ENCODE measurements around the gene FSTL3.
"Not testable (repeated sequence)": the region's sequence is repeated elsewhere in the genome, so short reads cannot be mapped to it uniquely, and the experiment has no call there.

Gene FSTL3
- 1.7 to 2.7 reads per million in 2 donors for total RNA-seq

DNA sequence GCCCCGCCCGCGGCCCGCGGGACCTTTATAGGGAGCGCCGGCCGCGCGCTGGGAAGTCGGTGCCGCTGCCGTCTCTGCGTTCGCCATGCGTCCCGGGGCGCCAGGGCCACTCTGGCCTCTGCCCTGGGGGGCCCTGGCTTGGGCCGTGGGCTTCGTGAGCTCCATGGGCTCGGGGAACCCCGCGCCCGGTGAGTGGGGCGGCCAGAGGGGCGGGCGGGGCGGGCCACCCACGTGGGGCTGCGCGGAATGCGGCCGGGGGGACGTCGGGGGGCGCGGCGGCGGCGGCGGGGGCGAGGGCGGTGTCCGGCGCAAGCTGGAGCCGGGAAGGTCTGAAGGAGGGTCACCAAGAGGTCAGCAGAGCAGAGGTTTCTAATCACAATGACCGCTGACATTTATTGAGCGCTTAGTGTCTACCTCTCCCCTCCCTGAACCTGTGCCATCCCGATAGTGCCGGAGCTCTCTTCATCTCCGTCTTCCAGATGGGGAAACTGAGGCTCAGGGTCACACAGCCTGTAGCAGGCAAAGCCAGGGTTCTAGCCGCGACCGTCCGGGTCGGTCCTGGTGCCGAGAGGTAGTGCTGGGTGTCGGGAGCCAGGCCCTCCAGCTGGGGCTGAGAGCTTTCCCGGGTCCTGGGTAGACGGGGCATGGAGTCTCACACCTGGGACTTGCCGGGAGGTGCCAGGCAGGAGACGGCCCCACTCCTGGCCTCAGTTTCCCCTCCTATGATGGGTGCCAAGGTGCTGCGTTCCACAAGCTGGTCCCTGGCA, at the start of gene FSTL3:
Gene FSTL3, plus strand, starts transcription at position 54 of the 767 bp plus-strand sequence. Its CDS starts 32 bp downstream, at position 86.
- no peak for DNase-seq

DNA sequence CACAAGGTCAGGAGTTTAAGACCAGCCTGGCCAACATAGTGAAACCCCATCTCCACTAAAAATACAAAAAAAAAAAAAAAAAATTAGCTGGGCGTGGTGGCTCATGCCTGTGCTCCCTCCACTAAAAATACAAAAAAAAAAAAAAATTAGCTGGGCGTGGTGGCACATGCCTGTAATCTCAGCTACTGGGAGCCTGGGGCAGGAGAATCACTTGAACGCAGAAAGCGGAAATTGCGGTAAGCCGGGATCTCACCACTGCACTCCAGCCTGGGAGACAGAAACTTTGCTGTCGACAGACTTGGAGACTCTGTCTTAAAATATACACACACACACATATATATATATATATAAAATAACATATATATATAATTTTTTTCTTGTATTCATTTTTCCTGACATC, 49.6 kb upstream of the FSTL3 start:
- not testable (repeated sequence) for DNase-seq

GRCh38 chr19:628168-628567, 48.0 kb upstream of the FSTL3 start:
- DNase-seq = no peak

DNA sequence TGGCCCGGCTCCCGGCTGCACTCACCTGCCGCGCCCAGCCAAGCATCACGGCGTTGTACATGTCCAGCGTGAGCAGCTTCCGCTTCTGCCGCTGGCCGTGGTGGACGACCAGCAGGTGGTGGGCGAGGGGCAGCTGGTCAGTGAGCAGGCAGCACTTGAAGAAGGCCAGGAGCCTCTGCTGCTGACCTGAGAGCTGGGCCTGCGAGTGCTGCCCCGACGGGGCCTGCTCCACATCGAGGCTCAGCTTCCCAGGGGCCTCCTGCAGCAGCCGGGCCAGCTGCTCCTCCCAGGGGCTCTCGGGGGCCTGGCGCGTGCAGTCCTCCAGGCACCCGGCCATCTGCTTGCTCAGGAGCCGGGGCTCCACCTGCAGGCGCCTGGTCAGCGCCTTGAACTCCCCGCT, 46.7 kb upstream of the FSTL3 start:
- not testable (repeated sequence) for DNase-seq

DNA sequence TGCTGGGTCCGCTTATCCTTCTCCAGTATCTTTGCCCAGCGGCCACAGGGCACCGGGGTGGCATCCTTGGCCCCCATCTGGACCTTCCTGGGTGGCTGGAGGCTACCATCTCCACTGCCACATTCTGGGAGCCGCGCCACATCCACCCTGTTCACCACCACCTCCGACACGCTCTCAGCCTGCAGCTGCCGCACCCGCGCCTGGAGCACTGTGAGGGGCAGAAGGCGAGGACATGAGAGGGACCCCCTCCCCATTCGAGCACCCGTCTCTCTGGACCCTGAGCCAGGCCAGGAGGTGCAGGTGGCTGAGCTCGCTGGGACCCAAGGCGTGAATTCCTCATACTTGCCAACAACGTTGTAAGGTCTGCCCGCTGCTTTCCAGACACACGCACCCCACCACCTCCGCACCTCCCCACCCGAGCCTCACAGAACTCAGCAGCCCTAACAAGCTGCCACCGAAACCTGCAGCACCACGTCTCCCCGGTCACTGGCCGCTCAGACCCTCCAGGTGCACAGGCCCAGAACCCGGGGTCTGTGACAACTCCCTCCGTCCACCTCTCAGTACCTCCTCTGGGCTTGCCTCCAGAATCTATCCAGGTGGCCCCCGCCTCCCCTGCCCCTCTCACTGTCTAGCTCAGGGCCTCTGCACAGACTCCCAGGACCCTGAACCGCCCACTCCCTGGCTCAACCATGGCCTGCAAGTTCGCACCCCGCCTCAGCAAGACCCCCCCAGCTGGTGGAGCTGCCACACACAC, 46.1 kb upstream of the FSTL3 start:
- no peak for DNase-seq

DNA sequence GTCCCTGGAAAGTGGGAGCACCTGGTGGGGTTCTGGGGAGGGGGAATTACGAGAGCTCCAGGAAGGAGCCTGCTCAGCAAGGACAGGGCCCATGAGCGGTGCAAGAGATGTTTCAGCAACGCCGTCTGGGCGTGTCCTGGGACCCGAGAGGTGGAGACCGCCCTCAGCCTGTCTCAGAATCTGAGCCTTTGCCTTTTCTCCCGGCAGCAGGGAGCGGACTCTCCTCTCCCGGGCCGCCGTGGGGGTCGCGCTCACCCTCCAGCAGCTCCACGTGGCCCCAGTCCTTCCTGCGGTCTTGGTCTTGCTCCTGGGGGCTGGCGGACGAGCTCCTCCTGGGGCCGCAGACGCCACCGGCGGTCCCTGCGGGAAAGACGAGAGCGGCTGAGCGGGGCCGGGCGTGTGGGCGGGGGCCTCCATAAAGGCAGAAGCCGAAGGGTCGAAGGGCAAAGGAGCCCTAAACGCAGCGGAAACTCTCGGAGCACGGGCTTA, 43.6 kb upstream of the FSTL3 start:
- DNase-seq = no peak

DNA sequence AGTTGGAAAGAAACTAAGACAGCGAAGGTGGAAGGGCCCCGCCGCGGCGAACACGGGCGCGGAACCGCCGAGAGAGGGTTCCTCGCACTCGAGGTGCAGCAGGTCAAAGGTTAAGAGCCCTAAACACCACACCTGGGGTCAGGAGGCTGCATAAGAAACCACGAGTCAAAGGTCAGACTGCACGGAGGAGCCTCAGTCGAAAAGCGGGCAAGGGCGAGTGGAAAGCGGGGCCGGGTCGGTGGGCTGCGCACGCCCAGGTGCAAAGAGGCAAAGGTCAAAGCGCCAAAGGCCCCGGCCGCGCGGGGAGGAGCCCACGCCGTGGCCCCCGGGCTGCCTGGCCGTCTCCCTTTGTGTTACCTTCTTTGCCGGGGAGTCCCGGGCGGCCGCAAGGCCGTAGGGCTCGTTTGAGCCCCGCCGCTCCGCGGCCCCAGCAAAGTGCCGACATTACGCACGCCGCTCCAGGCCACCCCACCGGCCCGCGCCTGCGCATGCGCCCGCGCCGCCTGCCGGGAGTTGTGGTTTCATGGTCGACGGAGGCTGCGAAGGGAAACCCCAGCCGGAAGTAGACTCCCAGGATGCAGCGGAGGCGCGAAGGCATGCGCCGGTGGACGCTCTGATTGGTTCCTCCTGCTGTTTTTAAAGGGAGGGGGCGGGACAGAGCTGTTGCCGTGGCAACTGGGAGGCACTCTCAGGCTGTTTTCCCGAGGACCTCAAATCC, 43.0 kb upstream of the FSTL3 start, which contains the start of gene POLRMT:
Gene POLRMT, minus strand, starts transcription at position 470 of the 718 bp plus-strand sequence. Its CDS starts 25 bp downstream, at position 445.
- peak; percentile 92 for DNase-seq

DNA sequence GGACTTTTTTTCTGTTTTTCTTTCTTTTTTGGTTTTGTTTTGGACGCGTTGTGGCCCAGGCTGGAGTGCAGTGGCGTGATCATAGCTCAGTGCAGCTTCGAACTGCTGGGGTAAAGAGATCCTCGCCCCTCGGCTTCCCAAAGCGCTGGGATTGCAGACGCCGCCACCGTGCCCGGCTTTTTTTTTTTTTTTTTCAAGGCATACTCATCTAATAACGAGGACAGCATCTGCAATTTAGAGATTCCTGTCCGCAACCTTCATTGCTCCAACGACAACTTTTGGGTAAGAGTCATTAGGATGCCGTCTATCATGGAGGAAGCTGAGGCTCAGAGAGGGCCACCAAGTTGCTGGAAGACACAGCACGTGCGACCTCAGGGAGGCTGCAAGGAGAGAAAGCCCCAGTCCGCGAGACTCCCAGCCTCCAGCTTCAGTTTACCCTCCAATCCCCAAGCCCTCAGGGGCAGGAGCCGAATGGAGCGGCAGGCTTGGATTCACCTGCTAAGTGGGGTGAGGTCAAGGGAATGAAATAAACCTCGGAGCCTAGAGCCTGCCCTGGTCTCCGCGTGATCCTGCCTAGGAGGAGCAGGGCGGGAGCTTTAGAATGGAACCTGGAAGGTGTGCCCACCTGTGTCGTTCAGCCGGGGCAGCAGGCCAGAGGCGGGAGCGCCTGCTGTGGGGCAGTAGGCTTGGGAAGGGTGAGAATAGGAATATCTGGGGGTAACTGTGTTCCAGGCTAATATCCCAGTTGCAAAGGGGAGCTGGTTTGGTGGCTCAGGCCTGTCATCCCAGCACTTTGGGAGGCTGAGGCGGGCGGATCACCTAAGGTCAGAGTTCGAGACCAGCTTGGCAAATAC, 42.2 kb upstream of the FSTL3 start:
- no peak for DNase-seq

- DNase-seq = no peak
These were observed 41.1 kb upstream of the FSTL3 start for GRCh38 chr19:634975-635652.

DNA sequence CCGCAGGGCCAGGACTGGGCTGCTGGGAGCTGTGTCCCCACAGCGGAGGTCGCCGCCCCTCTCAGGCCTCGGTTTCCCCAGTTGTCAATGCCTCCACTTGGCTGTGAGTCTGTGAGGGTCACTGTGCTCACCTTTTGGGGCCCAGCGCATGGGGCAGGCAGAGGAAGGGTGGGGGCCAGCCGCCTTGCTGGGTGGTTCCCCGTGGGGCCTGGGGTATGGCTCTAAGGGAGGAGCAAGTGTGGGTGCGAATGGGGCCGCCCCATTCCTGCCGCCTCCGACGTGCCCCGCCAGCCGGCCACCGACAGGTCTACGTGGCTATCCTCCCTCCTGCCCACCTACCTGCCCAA, 37.3 kb upstream of the FSTL3 start:
- no peak for DNase-seq

DNA sequence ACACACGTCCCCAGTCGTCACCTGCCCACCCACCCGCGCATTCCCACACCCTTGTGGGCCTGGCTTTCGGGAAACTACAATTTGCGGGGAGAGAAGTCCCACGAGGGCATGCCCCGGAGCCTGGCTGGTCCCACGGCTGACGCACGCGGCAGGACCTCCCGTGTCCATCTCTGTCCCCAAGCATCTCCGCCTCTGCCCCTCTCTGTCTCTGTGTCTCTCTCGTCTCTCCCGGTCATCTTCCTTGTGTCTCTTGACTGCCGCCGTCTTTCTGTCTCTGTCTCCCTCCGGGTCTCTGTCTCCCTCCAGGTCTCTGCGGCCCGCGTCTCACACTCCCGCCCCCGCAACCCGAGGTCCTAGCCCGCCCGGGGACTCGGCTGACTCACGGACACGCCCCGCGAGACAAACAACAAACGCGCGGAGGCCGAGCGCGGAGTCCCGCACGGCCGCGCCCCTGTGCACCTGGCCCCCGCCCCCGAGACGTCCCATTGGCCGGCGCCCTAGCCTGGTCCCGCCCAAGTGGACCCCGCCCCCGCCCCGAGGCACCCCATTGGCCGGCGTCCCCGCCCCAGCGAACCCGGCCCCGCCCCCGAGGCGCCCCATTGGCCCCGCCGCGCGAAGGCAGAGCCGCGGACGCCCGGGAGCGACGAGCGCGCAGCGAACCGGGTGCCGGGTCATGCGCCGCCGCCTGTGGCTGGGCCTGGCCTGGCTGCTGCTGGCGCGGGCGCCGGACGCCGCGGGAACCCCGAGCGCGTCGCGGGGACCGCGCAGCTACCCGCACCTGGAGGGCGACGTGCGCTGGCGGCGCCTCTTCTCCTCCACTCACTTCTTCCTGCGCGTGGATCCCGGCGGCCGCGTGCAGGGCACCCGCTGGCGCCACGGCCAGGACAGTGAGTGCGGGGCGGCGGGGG, 36.7 kb upstream of the FSTL3 start, which contains the start of gene FGF22:
Gene FGF22, plus strand, starts transcription at position 627 of the 908 bp plus-strand sequence. Its CDS starts 47 bp downstream, at position 674.
- DNase-seq = peak; percentile 98

DNA sequence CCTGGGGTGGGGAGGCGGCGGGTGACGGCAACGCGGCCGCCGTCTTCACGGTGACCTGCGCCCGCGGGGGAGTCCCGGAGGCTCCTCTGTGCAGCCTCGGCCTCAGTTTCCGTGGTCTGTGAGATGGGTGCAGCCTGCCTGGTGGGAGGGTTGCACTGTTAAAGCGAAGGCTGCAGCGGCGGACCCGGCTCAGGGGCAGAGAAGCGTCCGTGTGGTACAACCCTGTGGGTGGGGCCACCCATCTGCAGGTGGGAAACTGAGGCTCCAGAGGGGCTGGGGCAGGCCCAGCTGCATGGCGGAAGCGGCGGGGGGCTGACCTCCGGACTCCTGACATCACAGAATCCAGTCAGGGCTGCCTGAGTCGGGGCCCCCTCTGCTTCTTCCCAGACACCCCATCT, 36.0 kb upstream of the FSTL3 start:
- DNase-seq = no peak

GRCh38 chr19:640606-641189, 35.5 kb upstream of the FSTL3 start:
- DNase-seq = no peak

GRCh38 chr19:641702-642101, 34.5 kb upstream of the FSTL3 start:
- DNase-seq = no peak

DNA sequence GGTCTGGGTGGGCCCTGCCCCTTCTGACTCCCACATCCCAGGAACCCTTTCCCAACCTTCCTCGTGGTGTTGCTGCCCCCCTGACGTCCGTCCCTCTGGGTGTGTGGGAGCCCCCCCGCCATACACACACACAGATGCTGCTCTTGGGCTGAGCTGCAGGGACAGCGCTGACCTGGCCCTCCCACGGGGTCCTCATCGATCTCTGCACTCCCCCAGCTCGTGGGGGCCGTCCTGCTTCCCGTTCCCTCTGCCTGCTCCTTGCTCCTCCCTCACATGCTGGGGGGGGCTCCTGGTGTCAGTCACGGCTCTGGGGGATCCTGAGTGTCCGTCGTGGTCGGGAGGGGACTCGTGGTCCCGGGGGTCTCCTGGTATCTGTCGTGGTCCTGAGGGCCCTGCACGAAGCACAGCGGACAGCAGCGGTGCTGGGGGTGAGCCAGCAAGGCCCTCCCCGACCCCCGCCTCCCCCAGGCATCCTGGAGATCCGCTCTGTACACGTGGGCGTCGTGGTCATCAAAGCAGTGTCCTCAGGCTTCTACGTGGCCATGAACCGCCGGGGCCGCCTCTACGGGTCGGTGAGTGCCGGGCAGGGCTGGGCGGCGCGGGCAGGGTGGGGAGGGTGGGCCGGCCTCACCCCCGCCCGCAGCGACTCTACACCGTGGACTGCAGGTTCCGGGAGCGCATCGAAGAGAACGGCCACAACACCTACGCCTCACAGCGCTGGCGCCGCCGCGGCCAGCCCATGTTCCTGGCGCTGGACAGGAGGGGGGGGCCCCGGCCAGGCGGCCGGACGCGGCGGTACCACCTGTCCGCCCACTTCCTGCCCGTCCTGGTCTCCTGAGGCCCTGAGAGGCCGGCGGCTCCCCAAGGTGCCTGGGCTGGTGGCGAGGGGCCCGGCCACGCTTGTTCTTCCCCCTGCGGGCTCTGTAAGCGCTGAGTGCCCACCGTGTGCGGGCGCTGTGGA, 33.1 kb upstream of the FSTL3 start:
- no peak for DNase-seq

GRCh38 chr19:643736-644135, 32.5 kb upstream of the FSTL3 start:
- DNase-seq = no peak

DNA sequence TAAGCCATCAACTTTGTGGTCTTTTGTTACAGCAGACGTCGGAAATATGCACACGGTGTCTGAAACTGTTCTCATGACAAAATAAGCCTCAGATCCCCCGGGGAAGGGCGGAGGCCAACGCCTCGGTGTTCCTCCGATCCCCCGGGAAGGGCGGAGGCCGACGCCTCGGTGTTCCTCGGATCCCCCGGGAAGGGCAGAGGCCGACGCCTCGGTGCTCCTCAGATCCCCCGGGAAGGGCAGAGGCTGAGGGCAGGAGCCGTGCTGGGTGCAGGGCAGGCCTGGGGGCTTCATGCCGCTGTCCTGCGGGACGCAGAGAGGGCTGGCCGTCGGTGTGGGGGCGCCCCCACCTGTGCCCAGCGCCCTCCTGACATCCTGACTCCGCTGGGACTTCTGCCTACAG, 31.8 kb upstream of the FSTL3 start:
- DNase-seq = no peak

DNA sequence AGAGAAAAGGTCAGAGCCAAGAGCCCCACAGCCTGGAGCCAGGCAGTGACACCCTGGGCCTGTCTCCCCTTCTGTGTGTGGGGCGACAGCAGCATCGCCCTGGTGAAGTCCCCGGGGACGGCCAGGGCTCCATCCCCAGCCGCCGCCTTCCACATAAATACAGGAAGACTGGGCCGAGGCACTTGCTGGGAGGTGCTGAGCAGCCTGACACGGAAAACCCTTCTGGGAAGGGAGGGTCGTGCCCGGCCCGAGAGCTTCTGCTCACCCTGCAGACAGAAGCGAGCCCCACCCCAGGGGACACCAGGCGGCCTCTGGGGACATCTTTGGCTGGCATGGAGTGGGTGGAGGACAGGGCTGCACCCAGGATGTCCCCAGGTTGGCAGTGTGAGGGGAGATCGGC, 31.4 kb upstream of the FSTL3 start:
- DNase-seq = no peak
